Neural cell (in vitro differentiated cells): ENCODE data around the gene PTPRC.

Source experiments
- EP300 ChIP-seq: fragments of 450-650 bp; conservative IDR thresholded peaks from 2 replicates; pipeline ENCODE4 v1.6.1; 2014; ENCODE audit warnings: antibody characterized with exemption, mild to moderate bottlenecking, moderate library complexity; ENCODE audit not compliant: poor library complexity, severe bottlenecking
- POLR2AphosphoS5 ChIP-seq: IDR thresholded peaks from 2 replicates; pipeline ENCODE4 v1.6.1; 2012
- RAD21 ChIP-seq: fragments of 450-650 bp; conservative IDR thresholded peaks from 2 replicates; pipeline ENCODE4 v1.6.1; 2014; ENCODE audit warnings: antibody characterized with exemption, mild to moderate bottlenecking, moderate library complexity
- SMC3 ChIP-seq: fragments of 450-650 bp; conservative IDR thresholded peaks from 2 replicates; pipeline ENCODE4 v1.6.1; 2014; ENCODE audit warnings: antibody characterized with exemption, mild to moderate bottlenecking, moderate library complexity; ENCODE audit not compliant: poor library complexity
- TAF1 ChIP-seq: IDR thresholded peaks from 2 replicates; pipeline ENCODE4 v1.6.1; 2012; ENCODE audit warnings: low read depth
- TF ChIP-seq, protein P1 (sequence below): fragments of 450-650 bp; IDR thresholded peaks from 2 replicates; pipeline ENCODE4 v1.5.1; 2014; ENCODE audit warnings: antibody characterized with exemption, mild to moderate bottlenecking, moderate library complexity; ENCODE audit not compliant: poor library complexity, severe bottlenecking
- TF ChIP-seq, protein P2 (sequence below): IDR thresholded peaks from 2 replicates; pipeline ENCODE4 v1.6.1; 2012; ENCODE audit warnings: borderline replicate concordance

DNA sequence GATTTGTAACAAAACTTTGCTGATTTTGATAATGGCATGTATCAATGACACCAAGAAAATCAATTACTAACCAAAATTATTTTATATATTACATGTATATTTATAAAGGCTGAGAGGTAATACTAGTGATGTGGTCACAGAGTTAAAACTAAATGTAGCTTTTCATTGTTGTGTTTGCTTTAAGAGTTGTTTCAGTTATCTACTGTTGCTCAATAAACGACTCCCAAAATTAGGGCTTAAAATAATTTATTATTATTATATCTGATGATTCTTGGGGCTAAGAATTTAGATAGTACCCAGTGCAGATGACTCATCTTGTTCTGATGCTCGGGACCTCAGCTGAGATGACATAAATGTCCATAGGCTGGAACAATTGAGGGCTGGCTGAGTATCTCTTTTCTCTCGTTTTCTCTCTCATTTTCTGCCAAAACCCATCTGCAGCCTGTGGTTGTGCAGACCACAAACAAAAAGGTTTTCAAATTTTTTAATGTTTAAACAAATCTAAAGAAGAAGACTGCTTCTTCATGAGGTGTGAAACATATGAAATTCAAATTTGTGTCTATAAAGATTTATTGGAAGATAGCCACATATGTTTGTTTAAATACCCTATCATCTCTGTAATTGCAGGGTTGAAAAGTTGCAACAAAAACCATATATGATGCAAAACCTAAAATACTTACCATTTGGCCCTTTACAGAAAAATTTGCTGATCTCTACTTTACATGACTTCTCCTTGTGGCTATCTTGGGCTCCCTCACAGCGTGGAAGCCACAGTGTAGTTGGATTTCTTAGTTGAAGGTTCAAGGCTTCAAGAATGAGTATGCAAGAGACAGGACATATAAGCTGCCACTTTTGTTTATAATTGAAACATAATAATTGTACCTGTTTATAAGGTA lies 14.8 kb upstream of the PTPRC start:
- no peak for TF ChIP-seq SMC3
- TF ChIP-seq, protein P1, sequence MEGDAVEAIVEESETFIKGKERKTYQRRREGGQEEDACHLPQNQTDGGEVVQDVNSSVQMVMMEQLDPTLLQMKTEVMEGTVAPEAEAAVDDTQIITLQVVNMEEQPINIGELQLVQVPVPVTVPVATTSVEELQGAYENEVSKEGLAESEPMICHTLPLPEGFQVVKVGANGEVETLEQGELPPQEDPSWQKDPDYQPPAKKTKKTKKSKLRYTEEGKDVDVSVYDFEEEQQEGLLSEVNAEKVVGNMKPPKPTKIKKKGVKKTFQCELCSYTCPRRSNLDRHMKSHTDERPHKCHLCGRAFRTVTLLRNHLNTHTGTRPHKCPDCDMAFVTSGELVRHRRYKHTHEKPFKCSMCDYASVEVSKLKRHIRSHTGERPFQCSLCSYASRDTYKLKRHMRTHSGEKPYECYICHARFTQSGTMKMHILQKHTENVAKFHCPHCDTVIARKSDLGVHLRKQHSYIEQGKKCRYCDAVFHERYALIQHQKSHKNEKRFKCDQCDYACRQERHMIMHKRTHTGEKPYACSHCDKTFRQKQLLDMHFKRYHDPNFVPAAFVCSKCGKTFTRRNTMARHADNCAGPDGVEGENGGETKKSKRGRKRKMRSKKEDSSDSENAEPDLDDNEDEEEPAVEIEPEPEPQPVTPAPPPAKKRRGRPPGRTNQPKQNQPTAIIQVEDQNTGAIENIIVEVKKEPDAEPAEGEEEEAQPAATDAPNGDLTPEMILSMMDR, result no peak
- no peak for TF ChIP-seq EP300
- TF ChIP-seq RAD21, result no peak
- no peak for TF ChIP-seq POLR2AphosphoS5
- TF ChIP-seq, protein P2, sequence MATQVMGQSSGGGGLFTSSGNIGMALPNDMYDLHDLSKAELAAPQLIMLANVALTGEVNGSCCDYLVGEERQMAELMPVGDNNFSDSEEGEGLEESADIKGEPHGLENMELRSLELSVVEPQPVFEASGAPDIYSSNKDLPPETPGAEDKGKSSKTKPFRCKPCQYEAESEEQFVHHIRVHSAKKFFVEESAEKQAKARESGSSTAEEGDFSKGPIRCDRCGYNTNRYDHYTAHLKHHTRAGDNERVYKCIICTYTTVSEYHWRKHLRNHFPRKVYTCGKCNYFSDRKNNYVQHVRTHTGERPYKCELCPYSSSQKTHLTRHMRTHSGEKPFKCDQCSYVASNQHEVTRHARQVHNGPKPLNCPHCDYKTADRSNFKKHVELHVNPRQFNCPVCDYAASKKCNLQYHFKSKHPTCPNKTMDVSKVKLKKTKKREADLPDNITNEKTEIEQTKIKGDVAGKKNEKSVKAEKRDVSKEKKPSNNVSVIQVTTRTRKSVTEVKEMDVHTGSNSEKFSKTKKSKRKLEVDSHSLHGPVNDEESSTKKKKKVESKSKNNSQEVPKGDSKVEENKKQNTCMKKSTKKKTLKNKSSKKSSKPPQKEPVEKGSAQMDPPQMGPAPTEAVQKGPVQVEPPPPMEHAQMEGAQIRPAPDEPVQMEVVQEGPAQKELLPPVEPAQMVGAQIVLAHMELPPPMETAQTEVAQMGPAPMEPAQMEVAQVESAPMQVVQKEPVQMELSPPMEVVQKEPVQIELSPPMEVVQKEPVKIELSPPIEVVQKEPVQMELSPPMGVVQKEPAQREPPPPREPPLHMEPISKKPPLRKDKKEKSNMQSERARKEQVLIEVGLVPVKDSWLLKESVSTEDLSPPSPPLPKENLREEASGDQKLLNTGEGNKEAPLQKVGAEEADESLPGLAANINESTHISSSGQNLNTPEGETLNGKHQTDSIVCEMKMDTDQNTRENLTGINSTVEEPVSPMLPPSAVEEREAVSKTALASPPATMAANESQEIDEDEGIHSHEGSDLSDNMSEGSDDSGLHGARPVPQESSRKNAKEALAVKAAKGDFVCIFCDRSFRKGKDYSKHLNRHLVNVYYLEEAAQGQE, result no peak
- TF ChIP-seq TAF1, result no peak
